HG03558 (cell line): ENCODE results near the gene HAGHL.
"Not testable (repeated sequence)": the region's sequence is repeated elsewhere in the genome, so short reads cannot be mapped to it uniquely, and the experiment has no call there.

ENCODE experiments used
- ATAC-seq: cut with Tn5 transposase; IDR thresholded peaks from one replicate; pipeline ENCODE4 v1.9.1; 2021; ENCODE audit warnings: moderate number of reproducible peaks; ENCODE audit not compliant: unreplicated experiment; ENCODE audit errors: extremely low read depth

The HAGHL gene

GRCh38 chr16:686459-687260, 40.2 kb upstream of the HAGHL start:
- ATAC-seq, result no peak

- ATAC-seq, result no peak
These were observed 39.4 kb upstream of the HAGHL start for GRCh38 chr16:687499-687898.

- no peak for ATAC-seq
These were observed 37.6 kb upstream of the HAGHL start for GRCh38 chr16:689175-689897.

- ATAC-seq, result not testable (repeated sequence)
These were observed 35.7 kb upstream of the HAGHL start for GRCh38 chr16:691242-691641.

- no peak for ATAC-seq
These were observed 34.4 kb upstream of the HAGHL start for GRCh38 chr16:692356-693108.

GRCh38 chr16:693364-693763, 33.5 kb upstream of the HAGHL start:
- no peak for ATAC-seq

- ATAC-seq, result no peak
These were observed 33.1 kb upstream of the HAGHL start for GRCh38 chr16:693766-694165.

- no peak for ATAC-seq
These were observed 32.6 kb upstream of the HAGHL start for GRCh38 chr16:694187-694862.

GRCh38 chr16:694863-695354, 32.0 kb upstream of the HAGHL start:
- ATAC-seq, result no peak

- ATAC-seq, result no peak
These were observed 31.4 kb upstream of the HAGHL start for GRCh38 chr16:695355-696089.

GRCh38 chr16:698911-699671, 27.8 kb upstream of the HAGHL start:
- ATAC-seq, result no peak

- no peak for ATAC-seq
These were observed 26.0 kb upstream of the HAGHL start for GRCh38 chr16:700684-701584.

- ATAC-seq, result no peak
These were observed 24.6 kb upstream of the HAGHL start for GRCh38 chr16:702341-702740.

- ATAC-seq, result no peak
These were observed 23.5 kb upstream of the HAGHL start for GRCh38 chr16:703406-703805.

- ATAC-seq, result no peak
These were observed 22.9 kb upstream of the HAGHL start for GRCh38 chr16:704047-704446.

- ATAC-seq, result no peak
These were observed 22.1 kb upstream of the HAGHL start for GRCh38 chr16:704552-705380.
